SKM-1 treated with dmso at 0.1 percent for 144 hours (cell line): ENCODE measurements around the gene TMPRSS3.

Experiments used
- DNase-seq: peaks from one replicate; lab custom pipeline; 2025; ENCODE audit not compliant: unreplicated experiment; lab: John Stamatoyannopoulos, UW

Gene TMPRSS3

GRCh38 chr21:42389449-42389835 is 6.4 kb downstream of the TMPRSS3 start:
- DNase-seq, result no peak

GRCh38 chr21:42388740-42389448 is 7.0 kb downstream of the TMPRSS3 start:
- DNase-seq, result no peak

GRCh38 chr21:42387843-42388340 is 8.0 kb downstream of the TMPRSS3 start:
- no peak for DNase-seq

- no peak for DNase-seq
Observed at GRCh38 chr21:42387164-42387563, 8.7 kb downstream of the TMPRSS3 start.

GRCh38 chr21:42386034-42386591 is 9.7 kb downstream of the TMPRSS3 start:
- no peak for DNase-seq

GRCh38 chr21:42385619-42386018 is 10.2 kb downstream of the TMPRSS3 start:
- no peak for DNase-seq

- DNase-seq, result peak; percentile 1
Observed at GRCh38 chr21:42384989-42385388, 10.9 kb downstream of the TMPRSS3 start.

GRCh38 chr21:42384156-42384945 is 11.5 kb downstream of the TMPRSS3 start:
- DNase-seq, result no peak

GRCh38 chr21:42383331-42383730 is 12.5 kb downstream of the TMPRSS3 start:
- DNase-seq, result no peak

- DNase-seq, result no peak
Observed at GRCh38 chr21:42382915-42383314, 12.9 kb downstream of the TMPRSS3 start.

GRCh38 chr21:42381347-42381984 is 14.4 kb downstream of the TMPRSS3 start:
- DNase-seq, result peak; percentile 29

GRCh38 chr21:42379426-42380215 is 16.2 kb downstream of the TMPRSS3 start:
- no peak for DNase-seq

GRCh38 chr21:42378418-42378817 is 17.4 kb downstream of the TMPRSS3 start:
- no peak for DNase-seq

- no peak for DNase-seq
Observed at GRCh38 chr21:42377951-42378340, 17.9 kb downstream of the TMPRSS3 start.

- DNase-seq, result no peak
Observed at GRCh38 chr21:42377211-42377950, 18.5 kb downstream of the TMPRSS3 start.

- no peak for DNase-seq
Observed at GRCh38 chr21:42376338-42376982, 19.4 kb downstream of the TMPRSS3 start.

GRCh38 chr21:42375966-42376337 is 19.9 kb downstream of the TMPRSS3 start:
- DNase-seq, result no peak

GRCh38 chr21:42375506-42375905 is 20.3 kb downstream of the TMPRSS3 start:
- DNase-seq, result no peak

GRCh38 chr21:42374864-42375499 is 20.9 kb downstream of the TMPRSS3 start:
- DNase-seq, result no peak
